ENCODE data around the gene KNOP1.

GRCh38 chr16:19660432-19660831 is 57.6 kb downstream of the KNOP1 start:
- no peak for TF ChIP-seq CTCF (conservative IDR thresholded peaks at IDR 0.05; ENCODE audit: low read depth, low read length)
- TF ChIP-seq MAFK (IDR thresholded peaks at IDR 0.05; ENCODE audit: low read depth, low read length): no peak
- TF ChIP-seq POLR2A (IDR thresholded peaks at IDR 0.05; ENCODE audit: low read depth, low read length): no peak
